H9 (cell line): Measurements from ENCODE around the gene SPSB2. TPM values are rescaled to one million over a fixed set of nuclear protein-coding genes. Genes with fewer than 3 reads are reported as not detected.
A peak's percentile ranks its signal among the peaks of the same experiment; 100 is the strongest.

Experiments
- DNase-seq: peaks from one replicate; pipeline ENCODE4 v3.0.0-alpha.2; 2017
- H2AFZ ChIP-seq: one replicate; pipeline ENCODE4 v1.6.1; 2013; ENCODE audit warnings: mild to moderate bottlenecking, low read length, control low read depth, moderate library complexity
- H2AK5ac ChIP-seq: 2 replicates; pipeline ENCODE4 v1.6.1; 2013; ENCODE audit warnings: low read length, control low read depth, mixed read lengths; ENCODE audit not compliant: insufficient read length
- H2BK120ac ChIP-seq: one replicate; pipeline ENCODE4 v1.6.1; 2013; ENCODE audit warnings: low read depth, mild to moderate bottlenecking, low read length, control low read depth, inconsistent platforms; ENCODE audit not compliant: poor library complexity, severe bottlenecking
- H2BK12ac ChIP-seq: 2 replicates; pipeline ENCODE4 v1.6.1; 2013; ENCODE audit warnings: low read length, control low read depth, mixed read lengths, low read depth; ENCODE audit not compliant: insufficient read length
- H2BK15ac ChIP-seq: 2 replicates; pipeline ENCODE4 v1.6.1; 2013; ENCODE audit warnings: low read depth, low read length, control low read depth
- H2BK20ac ChIP-seq: one replicate; pipeline ENCODE4 v1.6.1; 2013; ENCODE audit warnings: low read depth, mild to moderate bottlenecking, low read length, control low read depth, inconsistent platforms; ENCODE audit not compliant: poor library complexity, severe bottlenecking
- H2BK5ac ChIP-seq: 2 replicates; pipeline ENCODE4 v1.6.1; 2013; ENCODE audit warnings: low read length, control low read depth, mixed read lengths; ENCODE audit not compliant: insufficient read length
- H3K14ac ChIP-seq: 2 replicates; pipeline ENCODE4 v1.6.1; 2013; ENCODE audit warnings: low read length, control low read depth; ENCODE audit not compliant: insufficient read depth
- H3K18ac ChIP-seq: 2 replicates; pipeline ENCODE4 v1.6.1; 2013; ENCODE audit warnings: low read depth, mild to moderate bottlenecking, mixed read lengths, low read length, control low read depth; ENCODE audit not compliant: insufficient read length
- H3K23ac ChIP-seq: 2 replicates; pipeline ENCODE4 v1.6.1; 2013; ENCODE audit warnings: low read length, control low read depth, mixed read lengths, low read depth; ENCODE audit not compliant: insufficient read length
- H3K23me2 ChIP-seq: 2 replicates; pipeline ENCODE4 v1.6.1; 2013; ENCODE audit warnings: low read depth, mild to moderate bottlenecking, mixed read lengths, low read length, control low read depth; ENCODE audit not compliant: insufficient read length, poor library complexity, severe bottlenecking
- H3K27ac ChIP-seq: 2 replicates; pipeline ENCODE4 v1.5.1; 2013; ENCODE audit warnings: low read length, control low read depth, mixed read lengths, low read depth; ENCODE audit not compliant: insufficient read length
- H3K27me3 ChIP-seq: 2 replicates; pipeline ENCODE4 v1.6.1; 2013; ENCODE audit warnings: low read length, control low read depth, inconsistent platforms; ENCODE audit not compliant: insufficient read depth
- H3K4ac ChIP-seq: 2 replicates; pipeline ENCODE4 v1.6.1; 2013; ENCODE audit warnings: low read depth, mild to moderate bottlenecking, control low read depth, inconsistent platforms, low read length, moderate library complexity
- H3K4me1 ChIP-seq: 2 replicates; pipeline ENCODE4 v1.6.1; 2013; ENCODE audit warnings: low read length, control low read depth, inconsistent platforms; ENCODE audit not compliant: insufficient read depth
- H3K4me2 ChIP-seq: 2 replicates; pipeline ENCODE4 v1.6.1; 2013; ENCODE audit warnings: low read length, control low read depth, mixed read lengths; ENCODE audit not compliant: insufficient read length, insufficient read depth
- H3K56ac ChIP-seq: 2 replicates; pipeline ENCODE4 v1.6.1; 2013; ENCODE audit warnings: low read depth, mild to moderate bottlenecking, mixed read lengths, low read length, control low read depth; ENCODE audit not compliant: insufficient read length
- H3K79me1 ChIP-seq: 2 replicates; pipeline ENCODE4 v1.6.1; 2013; ENCODE audit warnings: low read depth, mild to moderate bottlenecking, moderate library complexity, low read length, control low read depth, inconsistent platforms; ENCODE audit not compliant: insufficient read depth, poor library complexity, severe bottlenecking
- H3K79me2 ChIP-seq: 2 replicates; pipeline ENCODE4 v1.6.1; 2013; ENCODE audit warnings: low read length, control low read depth, inconsistent platforms; ENCODE audit not compliant: insufficient read depth
- H3K9ac ChIP-seq: 2 replicates; pipeline ENCODE4 v1.6.1; 2013; ENCODE audit warnings: low read length, control low read depth, mixed read lengths; ENCODE audit not compliant: insufficient read length; ENCODE audit errors: extremely low read depth
- H3K9me3 ChIP-seq: one replicate; pipeline ENCODE4 v1.6.1; 2013; ENCODE audit warnings: low read depth, low read length, inconsistent platforms; ENCODE audit not compliant: control insufficient read depth
- H3T11ph ChIP-seq: one replicate; pipeline ENCODE4 v1.6.1; 2013; ENCODE audit warnings: mild to moderate bottlenecking, low read length, control low read depth, inconsistent platforms
- H4K20me1 ChIP-seq: one replicate; pipeline ENCODE4 v1.6.1; 2013; ENCODE audit not compliant: control insufficient read depth, insufficient read length, insufficient read depth
- H4K5ac ChIP-seq: 2 replicates; pipeline ENCODE4 v1.6.1; 2013; ENCODE audit warnings: low read depth, mild to moderate bottlenecking, mixed read lengths, low read length, control low read depth; ENCODE audit not compliant: insufficient read length
- H4K8ac ChIP-seq: replicated peaks from 2 replicates; pipeline ENCODE4 v1.6.1; 2013; ENCODE audit warnings: low read length, control low read depth, mixed read lengths, low read depth; ENCODE audit not compliant: insufficient read length
- H4K91ac ChIP-seq: 2 replicates; pipeline ENCODE4 v1.6.1; 2013; ENCODE audit warnings: low read depth, mild to moderate bottlenecking, moderate library complexity, mixed read lengths, low read length, control low read depth; ENCODE audit not compliant: insufficient read length
- H3K27ac Mint-ChIP-seq, 3 experiments: 2 replicates in 2 of 3; 3 replicates in 1 of 3; pipeline ENCODE4 v1.8.0; 2020 to 2021; ENCODE audit warnings: mixed read lengths in 3 of 3, mild to moderate bottlenecking in 1 of 3, moderate library complexity in 1 of 3
- H3K27me3 Mint-ChIP-seq: 2 replicates; pipeline ENCODE4 v1.8.0; 2021; ENCODE audit warnings: low read depth, mild to moderate bottlenecking, moderate library complexity, mixed read lengths
- H3K36me3 Mint-ChIP-seq, 3 experiments: 2 replicates in 2 of 3; 3 replicates in 1 of 3; pipeline ENCODE4 v1.8.0; 2020 to 2021; ENCODE audit warnings: low read depth in 3 of 3, mixed read lengths in 3 of 3; ENCODE audit not compliant: insufficient read depth in 1 of 3
- H3K4me1 Mint-ChIP-seq, 2 experiments: 2 replicates each; pipeline ENCODE4 v1.8.0; 2020; ENCODE audit warnings: mixed read lengths in 2 of 2
- H3K4me3 Mint-ChIP-seq, 2 experiments: 2 replicates in 1 of 2; 3 replicates in 1 of 2; pipeline ENCODE4 v1.8.0; 2020 to 2021; ENCODE audit warnings: mild to moderate bottlenecking in 2 of 2, mixed read lengths in 2 of 2, moderate library complexity in 1 of 2
- H3K9me3 Mint-ChIP-seq, 2 experiments: 2 replicates in 1 of 2; 3 replicates in 1 of 2; pipeline ENCODE4 v1.8.0; 2020; ENCODE audit warnings: mild to moderate bottlenecking in 2 of 2, mixed read lengths in 2 of 2, moderate library complexity in 1 of 2
- CTCF ChIP-seq: fragments of 200-600 bp; sonication (generic); conservative IDR thresholded peaks from 3 replicates; pipeline ENCODE4 v1.8.0; 2021; ENCODE audit warnings: antibody characterized with exemption, mild to moderate bottlenecking
- WGBS: extraction: QIAGEN DNeasy Blood & Tissue Kit; methylation state at CpG from one replicate; pipeline ENCODE4 v1.1.7; 2013; ENCODE audit warnings: missing lambda C conversion rate, low lambda C conversion rate, mixed read lengths; ENCODE audit not compliant: insufficient read length; ENCODE audit errors: extremely low coverage; 5-methylcytosine and 5-hydroxymethylcytosine counted together
- total RNA-seq: library from RNA; stranded (reverse); gene quantifications from 2 replicates; pipeline ENCODE4 v1.2.1, GENCODE V29; 2021

SPSB2 gene
- total RNA-seq, 1 experiment from 2014 or later = 13.7 TPM

- no peak overlapping the region for H3K18ac ChIP-seq
- no peaks in the 10 kb centered on the region for H3K27me3 ChIP-seq
- H2AFZ ChIP-seq = no peak overlapping the region
- H3K56ac ChIP-seq = no peak overlapping the region
- WGBS = no CpG with 5 or more reads among the region's 6 CpGs
- H3K36me3 Mint-ChIP-seq = peaks cover 30 to 53% (median 50%) of the 10 kb centered on the region in 3 experiments
- H3K4me1 Mint-ChIP-seq = peaks cover 16 to 36% of the 10 kb centered on the region in 2 experiments
- no peak overlapping the region for H2BK5ac ChIP-seq
- peaks cover 3% of the 10 kb centered on the region; the same call in 1 of the 2 replicates for H3K4me1 ChIP-seq
- H3K27ac Mint-ChIP-seq = 0 out of 7 replicates have a peak overlapping the region, but pooled peaks of 2 of the 3 experiments have one; percentile 52 to 68
- no peaks in the 10 kb centered on the region for H3K9me3 ChIP-seq
- peaks cover 2% of the 10 kb centered on the region; the same call in 1 of the 2 replicates for H3K27me3 Mint-ChIP-seq
- H3K79me1 ChIP-seq = no peaks in the 10 kb centered on the region
- H3T11ph ChIP-seq = no peak overlapping the region
- H2BK20ac ChIP-seq = no peak overlapping the region
- no peak overlapping the region for H2BK12ac ChIP-seq
- H3K23ac ChIP-seq = no peak overlapping the region
- no peak overlapping the region for H3K14ac ChIP-seq
- no peaks in the 10 kb centered on the region for H3K9me3 Mint-ChIP-seq
- no peak for DNase-seq
- H3K23me2 ChIP-seq = peaks cover 11% of the 10 kb centered on the region
- H3K27ac ChIP-seq = no peak overlapping the region
- no peak overlapping the region for H4K5ac ChIP-seq
- no peak overlapping the region for H2AK5ac ChIP-seq
- H3K4ac ChIP-seq = no peak overlapping the region
- H3K4me2 ChIP-seq = no peak overlapping the region
- no peak overlapping the region for H4K91ac ChIP-seq
- H3K4me3 Mint-ChIP-seq = peak overlapping the region in 1 of 2 experiments; percentile 37; a peak in 1 of 5 replicates
- no peak overlapping the region for H4K8ac ChIP-seq
- H2BK15ac ChIP-seq = no peak overlapping the region
- H3K9ac ChIP-seq = no peak overlapping the region
- TF ChIP-seq CTCF = no peak
- peaks cover 2% of the 10 kb centered on the region for H4K20me1 ChIP-seq
- no peak overlapping the region for H2BK120ac ChIP-seq
- peaks cover 2% of the 10 kb centered on the region; the same call in 1 of the 2 replicates for H3K79me2 ChIP-seq
These were observed 42.1 kb downstream of the SPSB2 start for GRCh38 chr12:6830999-6831398.
